Measurements from ENCODE around the gene PAX8.

GRCh38 chr2:113198790-113199612 is 79.7 kb downstream of the PAX8 start:
- TF ChIP-seq, protein P1, sequence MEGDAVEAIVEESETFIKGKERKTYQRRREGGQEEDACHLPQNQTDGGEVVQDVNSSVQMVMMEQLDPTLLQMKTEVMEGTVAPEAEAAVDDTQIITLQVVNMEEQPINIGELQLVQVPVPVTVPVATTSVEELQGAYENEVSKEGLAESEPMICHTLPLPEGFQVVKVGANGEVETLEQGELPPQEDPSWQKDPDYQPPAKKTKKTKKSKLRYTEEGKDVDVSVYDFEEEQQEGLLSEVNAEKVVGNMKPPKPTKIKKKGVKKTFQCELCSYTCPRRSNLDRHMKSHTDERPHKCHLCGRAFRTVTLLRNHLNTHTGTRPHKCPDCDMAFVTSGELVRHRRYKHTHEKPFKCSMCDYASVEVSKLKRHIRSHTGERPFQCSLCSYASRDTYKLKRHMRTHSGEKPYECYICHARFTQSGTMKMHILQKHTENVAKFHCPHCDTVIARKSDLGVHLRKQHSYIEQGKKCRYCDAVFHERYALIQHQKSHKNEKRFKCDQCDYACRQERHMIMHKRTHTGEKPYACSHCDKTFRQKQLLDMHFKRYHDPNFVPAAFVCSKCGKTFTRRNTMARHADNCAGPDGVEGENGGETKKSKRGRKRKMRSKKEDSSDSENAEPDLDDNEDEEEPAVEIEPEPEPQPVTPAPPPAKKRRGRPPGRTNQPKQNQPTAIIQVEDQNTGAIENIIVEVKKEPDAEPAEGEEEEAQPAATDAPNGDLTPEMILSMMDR (IDR thresholded peaks at IDR 0.05), result peak; percentile 82
- peak; percentile 36 for TF ChIP-seq EZH2phosphoT487 (IDR thresholded peaks at IDR 0.05)
